Stimulated activated CD4-positive, alpha-beta T cell treated with anti-CD3 and anti-CD28 coated beads, Interleukin-15, amount 100 ng/mL, for 1 hour (primary cell): ENCODE measurements around the gene RTP5.
"Not testable (repeated sequence)": the region's sequence is repeated elsewhere in the genome, so short reads cannot be mapped to it uniquely, and the experiment has no call there.

Experiments
- DNase-seq, 2 donors: peaks; one replicate each; pipeline ENCODE4 v3.0.0-alpha.2; 2020; ENCODE audit warnings: low read depth in 1 of 2, low spot score in 1 of 2

The RTP5 gene

GRCh38 chr2:241869087-241869961 is at the start of gene RTP5:
Gene RTP5 (plus strand): TSS chr2:241869729. CDS start chr2:241869757, 28 bp downstream.
- DNase-seq = no peak

- DNase-seq = not testable (repeated sequence)
These were observed 49.4 kb upstream of the RTP5 start for GRCh38 chr2:241819947-241820624.

- no peak for DNase-seq
These were observed 48.7 kb upstream of the RTP5 start for GRCh38 chr2:241820625-241821384.

- no peak for DNase-seq
These were observed 47.9 kb upstream of the RTP5 start for GRCh38 chr2:241821460-241822263.

DNA sequence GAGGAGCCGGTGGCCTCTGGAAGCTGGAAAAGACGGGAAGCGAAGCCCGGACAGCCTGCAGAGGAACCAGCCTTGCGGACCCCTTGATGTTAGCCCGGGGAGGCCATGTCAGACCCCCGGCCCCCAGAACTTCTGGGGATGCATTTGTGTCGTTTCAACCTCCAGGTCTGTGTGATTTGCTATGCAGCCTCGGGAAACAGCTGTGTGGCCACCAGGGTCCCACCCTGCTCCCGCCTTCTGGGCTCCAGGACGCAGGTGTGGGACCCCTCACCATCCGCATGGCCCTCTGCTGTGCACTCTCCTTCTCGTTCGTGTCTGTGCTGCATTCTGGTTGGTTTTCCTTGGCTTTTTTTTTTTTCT is 47.3 kb upstream of the RTP5 start:
- DNase-seq = no peak

DNA sequence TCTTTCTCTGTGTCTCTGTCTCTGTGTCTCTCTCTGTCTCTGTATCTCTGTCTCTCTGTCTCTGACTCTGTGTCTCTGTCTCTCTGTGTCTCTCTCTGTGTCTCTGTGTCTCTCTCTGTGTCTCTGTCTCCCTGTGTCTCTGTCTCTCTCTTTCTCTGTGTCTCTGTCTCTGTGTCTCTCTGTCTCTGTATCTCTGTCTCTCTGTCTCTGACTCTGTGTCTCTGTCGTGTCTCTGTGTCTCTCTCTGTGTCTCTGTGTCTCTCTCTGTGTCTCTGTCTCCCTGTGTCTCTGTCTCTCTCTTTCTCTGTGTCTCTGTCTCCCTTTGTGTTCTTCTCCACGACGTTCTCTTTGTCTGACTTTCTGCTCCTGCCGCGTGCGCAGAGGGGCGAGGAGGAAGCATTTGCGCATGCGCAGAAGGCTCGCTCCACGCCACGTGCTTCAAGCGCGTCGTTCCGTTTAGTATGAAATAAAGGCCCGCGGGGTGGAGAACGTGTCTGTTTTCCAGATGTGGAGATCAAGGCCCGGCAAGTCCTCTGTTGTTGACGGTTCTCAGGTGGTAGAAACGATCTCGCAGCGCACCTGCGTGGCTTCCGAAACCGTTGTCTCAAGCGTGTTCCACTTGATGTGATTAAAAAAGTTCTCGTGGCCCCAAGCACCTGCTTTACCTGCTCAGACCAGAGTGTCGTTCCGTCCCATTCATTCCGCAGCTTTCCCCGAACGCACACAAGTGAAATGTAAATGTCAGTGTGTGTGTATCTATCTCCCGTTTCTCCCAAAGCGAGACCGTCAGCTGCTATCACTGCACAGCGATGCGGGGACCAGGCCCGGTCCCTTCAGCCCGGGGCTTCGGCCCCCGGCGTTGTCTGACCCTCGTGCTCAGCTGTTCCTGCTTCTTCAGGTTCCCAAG is 45.7 kb upstream of the RTP5 start:
- not testable (repeated sequence) for DNase-seq

- no peak for DNase-seq
These were observed 42.1 kb upstream of the RTP5 start for GRCh38 chr2:241827394-241827793.

DNA sequence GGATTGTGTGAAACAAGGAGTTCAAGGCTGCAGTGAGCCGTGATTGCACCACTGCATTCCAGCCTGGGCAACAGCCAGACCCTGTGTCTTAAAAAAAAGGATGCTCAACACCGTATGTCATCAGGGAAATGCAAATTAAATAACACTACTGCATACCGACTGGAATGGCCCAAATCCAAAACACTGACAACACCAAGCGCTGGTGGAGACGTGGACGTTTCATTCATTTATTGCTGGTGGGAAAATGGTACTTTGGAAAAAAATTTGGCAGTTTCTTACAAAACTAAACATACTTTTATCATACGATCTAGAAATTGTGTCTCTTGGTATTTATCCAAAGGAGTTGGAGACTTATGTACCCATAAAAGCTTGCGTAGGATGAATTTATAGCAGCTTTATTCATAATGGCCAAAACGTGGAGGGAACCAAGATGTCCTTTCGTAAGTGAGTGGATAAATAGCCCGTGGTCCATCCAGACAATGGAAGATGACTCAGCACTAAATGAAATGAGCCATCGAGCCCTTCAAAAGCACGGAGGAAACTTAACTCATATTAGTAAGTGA is 36.3 kb upstream of the RTP5 start:
- no peak for DNase-seq

DNA sequence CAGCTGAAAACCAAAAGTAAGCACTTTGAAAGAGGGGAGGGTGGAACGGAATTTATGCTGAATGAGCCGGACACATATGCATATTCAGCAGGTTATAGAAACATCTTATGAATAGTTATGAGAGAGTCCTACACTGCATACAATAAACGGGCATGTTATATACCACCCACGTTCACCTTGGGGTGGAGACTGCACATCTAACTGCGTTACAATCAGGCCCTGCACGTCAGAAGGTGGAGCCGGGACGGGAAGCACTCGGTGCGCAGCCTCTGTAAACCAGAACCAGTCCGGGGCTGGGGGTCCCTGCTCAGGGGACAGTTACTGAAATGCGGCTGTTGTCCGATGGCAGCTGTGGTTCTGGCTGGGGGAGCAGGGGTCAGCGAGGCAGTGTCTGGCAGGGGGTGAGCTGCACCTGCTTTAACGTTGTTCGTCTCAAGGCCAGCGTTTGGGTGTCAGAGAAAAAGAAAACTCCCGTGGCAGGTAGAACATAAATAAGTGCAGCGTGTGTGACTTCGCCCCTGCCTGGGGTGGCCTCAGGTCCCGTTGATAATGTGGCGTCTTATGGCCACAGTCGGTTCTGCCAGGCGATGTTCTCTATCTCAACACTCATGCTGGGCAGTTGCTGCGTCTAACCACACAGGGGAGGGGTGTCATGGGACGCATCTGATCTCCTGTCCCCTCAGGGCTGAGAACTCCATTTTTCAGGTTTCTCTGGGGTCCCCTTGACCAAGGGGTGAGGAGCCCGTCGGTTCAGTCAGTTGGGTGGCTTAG is 35.6 kb upstream of the RTP5 start:
- DNase-seq = not testable (repeated sequence)

GRCh38 chr2:241834527-241835210 is 34.9 kb upstream of the RTP5 start:
- no peak for DNase-seq

DNA sequence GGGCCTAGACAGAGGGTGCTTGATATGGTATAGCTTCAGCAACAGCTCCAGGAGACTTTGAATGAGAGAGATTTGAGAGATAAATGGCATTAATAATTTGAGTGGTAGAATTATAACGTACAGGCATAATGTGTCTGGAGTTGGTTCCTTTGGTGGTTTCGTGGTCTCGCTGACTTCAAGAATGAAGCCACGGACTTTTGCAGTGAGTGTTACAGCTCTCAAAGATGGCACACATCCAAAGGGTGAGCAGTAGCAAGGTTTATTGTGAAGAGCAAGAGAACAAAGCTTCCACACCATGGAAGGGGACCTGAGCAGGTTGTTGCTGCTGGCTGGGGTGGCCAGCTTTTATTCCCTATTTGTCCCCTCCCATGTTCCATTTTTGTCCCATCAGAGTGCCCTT is 33.9 kb upstream of the RTP5 start:
- no peak for DNase-seq

DNA sequence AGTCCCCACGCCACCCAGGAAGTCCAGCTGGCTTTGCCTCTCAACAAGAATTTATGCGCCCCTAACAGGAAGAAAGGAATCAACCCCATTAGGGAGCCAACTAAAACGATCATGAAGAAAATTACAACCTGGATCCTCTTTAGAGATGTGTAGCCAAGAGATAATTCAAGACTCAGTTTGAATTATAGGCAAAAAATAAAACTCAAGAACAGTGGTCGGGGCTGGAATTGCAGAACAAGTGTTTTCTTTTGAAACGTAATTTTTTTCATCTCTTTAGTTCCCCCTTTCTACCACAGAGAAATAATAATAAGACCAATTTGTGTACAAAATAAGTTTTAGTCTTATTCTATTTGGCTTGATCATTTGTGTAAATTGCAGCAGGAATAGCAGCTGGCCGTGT is 33.2 kb upstream of the RTP5 start:
- no peak for DNase-seq

GRCh38 chr2:241837197-241837965 is 32.1 kb upstream of the RTP5 start:
- DNase-seq = no peak

DNA sequence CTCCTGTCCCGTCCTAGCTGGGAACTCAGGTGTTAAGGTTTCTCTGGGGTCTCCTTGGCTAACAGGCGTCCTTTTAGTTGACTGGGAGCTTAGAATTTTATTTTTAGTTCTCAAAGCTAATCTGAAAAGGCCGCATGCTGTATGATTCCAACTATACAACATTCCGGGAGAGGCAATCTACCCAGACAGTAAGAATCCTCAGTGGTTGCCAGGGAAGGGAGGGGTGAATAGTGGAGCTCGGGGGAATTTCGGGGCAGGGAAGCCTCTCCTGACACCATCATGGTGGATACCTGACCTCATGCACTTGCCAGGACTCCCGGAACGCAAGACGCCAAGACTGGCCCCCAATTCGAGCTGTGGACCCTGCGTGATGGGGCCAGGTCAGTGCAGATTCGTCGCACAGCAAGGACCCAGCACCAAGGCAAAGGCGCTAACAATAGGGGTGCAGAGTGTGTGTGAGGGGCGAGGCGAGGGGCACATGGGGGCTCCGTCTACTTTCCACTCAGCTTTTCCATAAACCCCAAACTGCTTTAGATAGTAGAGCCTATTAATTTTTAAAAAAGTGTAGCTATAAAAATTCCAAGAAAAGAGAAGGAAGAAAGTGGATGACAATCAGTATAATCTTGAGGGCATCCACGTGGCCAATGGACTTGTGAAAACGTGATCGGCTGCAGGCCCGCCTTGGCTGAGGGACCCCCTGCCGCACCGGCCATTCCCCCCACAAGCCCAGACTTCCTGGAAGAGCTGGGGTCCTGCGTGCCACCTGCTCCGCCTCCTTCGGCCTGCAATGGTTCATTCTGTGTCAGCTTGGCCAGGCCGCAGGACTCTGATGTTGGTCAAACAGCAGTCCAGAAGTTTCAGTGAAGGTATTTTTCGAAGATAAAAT is 28.1 kb upstream of the RTP5 start:
- no peak for DNase-seq

DNA sequence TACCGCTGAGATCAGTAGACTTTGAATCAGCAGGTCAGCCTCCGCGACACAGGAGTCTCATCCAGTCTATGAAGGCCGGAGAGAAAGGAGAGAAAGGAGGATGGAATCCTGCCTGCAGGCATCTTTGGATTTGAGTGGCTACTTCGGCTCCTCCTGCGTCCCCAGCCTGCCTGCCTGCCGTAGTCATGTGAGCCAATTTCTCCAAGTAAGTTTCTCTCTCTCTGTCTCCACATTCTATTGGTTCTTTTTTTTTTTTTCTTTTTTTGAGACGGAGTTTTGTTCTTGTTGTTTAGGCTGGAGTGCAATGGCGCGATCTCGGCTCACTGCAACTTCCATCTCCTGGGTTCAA is 27.5 kb upstream of the RTP5 start:
- no peak for DNase-seq

DNA sequence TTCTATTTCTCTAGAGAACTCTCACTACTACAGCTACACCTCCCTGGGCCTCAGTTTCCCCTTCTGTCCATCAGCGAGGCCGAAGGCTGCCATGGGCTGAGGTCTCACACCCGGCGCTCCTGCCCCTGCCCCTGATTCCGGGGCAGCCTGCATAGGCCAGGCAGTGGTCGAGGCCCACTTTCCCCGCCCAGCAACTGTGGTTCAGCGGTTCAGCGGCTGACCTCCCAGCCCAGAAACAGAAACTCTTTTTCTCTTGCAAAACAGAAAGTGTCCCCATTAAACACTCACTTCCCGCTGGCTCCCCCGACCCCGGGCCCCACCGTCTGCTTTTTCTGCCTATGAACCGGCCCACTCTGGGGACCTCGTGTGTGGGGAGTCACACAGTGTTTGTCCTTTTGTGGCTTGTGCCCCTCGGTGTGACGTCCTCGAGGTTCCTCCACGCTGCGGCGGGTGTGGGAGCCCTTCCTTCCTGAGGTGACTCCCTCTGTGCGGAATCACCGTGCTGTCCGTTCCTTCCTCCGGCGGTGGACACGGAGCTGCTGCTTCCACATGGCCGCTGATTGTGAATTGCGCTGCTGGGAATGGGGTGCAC is 26.8 kb upstream of the RTP5 start:
- DNase-seq = no peak
